ENCODE results near the gene RRP36. TPM values are rescaled to one million over a fixed set of nuclear protein-coding genes. Genes with fewer than 3 reads are reported as not detected.
A peak's percentile ranks its signal among the peaks of the same experiment; 100 is the strongest.

The RRP36 gene
- total and polyA plus RNA-seq, 9 of the 15 experiments (the other 6 are each of a cell fraction or from before 2014, with no cell fraction given) = 27.6 to 150 (median 114) TPM

GRCh38 chr6:43013097-43013842 lies 8.2 kb upstream of the RRP36 start (continued):
- TF ChIP-seq, protein P1, sequence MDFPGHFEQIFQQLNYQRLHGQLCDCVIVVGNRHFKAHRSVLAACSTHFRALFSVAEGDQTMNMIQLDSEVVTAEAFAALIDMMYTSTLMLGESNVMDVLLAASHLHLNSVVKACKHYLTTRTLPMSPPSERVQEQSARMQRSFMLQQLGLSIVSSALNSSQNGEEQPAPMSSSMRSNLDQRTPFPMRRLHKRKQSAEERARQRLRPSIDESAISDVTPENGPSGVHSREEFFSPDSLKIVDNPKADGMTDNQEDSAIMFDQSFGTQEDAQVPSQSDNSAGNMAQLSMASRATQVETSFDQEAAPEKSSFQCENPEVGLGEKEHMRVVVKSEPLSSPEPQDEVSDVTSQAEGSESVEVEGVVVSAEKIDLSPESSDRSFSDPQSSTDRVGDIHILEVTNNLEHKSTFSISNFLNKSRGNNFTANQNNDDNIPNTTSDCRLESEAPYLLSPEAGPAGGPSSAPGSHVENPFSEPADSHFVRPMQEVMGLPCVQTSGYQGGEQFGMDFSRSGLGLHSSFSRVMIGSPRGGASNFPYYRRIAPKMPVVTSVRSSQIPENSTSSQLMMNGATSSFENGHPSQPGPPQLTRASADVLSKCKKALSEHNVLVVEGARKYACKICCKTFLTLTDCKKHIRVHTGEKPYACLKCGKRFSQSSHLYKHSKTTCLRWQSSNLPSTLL (IDR thresholded peaks at IDR 0.05) = no peak
- TF ChIP-seq MBD1 (CRISPR knock-in tag; IDR thresholded peaks at IDR 0.05) (no peak), ZNF124 (CRISPR knock-in tag; IDR thresholded peaks at IDR 0.05) (no peak), SAP30 (IDR thresholded peaks at IDR 0.05; ENCODE audit: borderline replicate concordance, insufficient read depth, low read depth, low read length, poor library complexity, severe bottlenecking) (peak; percentile 68), ZNF274 (IDR thresholded peaks at IDR 0.05; ENCODE audit: borderline replicate concordance, low read depth, low read length) (no peak), CBX3 (IDR thresholded peaks at IDR 0.05; ENCODE audit: borderline replicate concordance in 1 of 2, low read length in 2 of 2) (no peak; a peak in 1 of 3 replicates), MXI1 (IDR thresholded peaks at IDR 0.05; ENCODE audit: low read depth, low read length) (0 out of 2 replicates have a peak, but pooled peaks have one; percentile 47), ZFP30 (CRISPR knock-in tag; IDR thresholded peaks at IDR 0.05; ENCODE audit: borderline replicate concordance) (no peak), ZNF512 (tag; IDR thresholded peaks at IDR 0.05) (no peak), PRPF4 (IDR thresholded peaks at IDR 0.05; ENCODE audit: insufficient read depth, low read depth, low read length, poor library complexity, severe bottlenecking) (no peak), PML (IDR thresholded peaks at IDR 0.05; ENCODE audit: low read length) (peak; percentile 12; the same call in 1 of the 2 replicates), JUND (IDR thresholded peaks at IDR 0.05; ENCODE audit: borderline replicate concordance, low read depth, low read length) (no peak), JUND (tag; IDR thresholded peaks at IDR 0.05; ENCODE audit: borderline replicate concordance, low read depth, low read length) (no peak), ZNF586 (CRISPR knock-in tag; conservative IDR thresholded peaks at IDR 0.05) (no peak), PREB (CRISPR knock-in tag; IDR thresholded peaks at IDR 0.05) (no peak), HMGXB4 (CRISPR knock-in tag; IDR thresholded peaks at IDR 0.05) (no peak)

Data from K562 (cell line).